OCI-LY3 (cell line): ENCODE data around the gene CACFD1.

ENCODE experiments used
- H2AFZ ChIP-seq: fragments of 200-600, 300-600 bp; shearing (Covaris generic); 2 replicates; pipeline ENCODE4 v1.6.0; 2014; ENCODE audit warnings: antibody characterized with exemption, low read depth, low read length
- H3K27ac ChIP-seq: fragments of 200-600, 300-600 bp; sonication (generic); 2 replicates; pipeline ENCODE4 v1.5.1; 2014; ENCODE audit warnings: mild to moderate bottlenecking, low read length, moderate library complexity, mixed read lengths
- H3K27me3 ChIP-seq: fragments of 200-600, 300-600 bp; sonication (generic); 2 replicates; pipeline ENCODE4 v1.6.1; 2014; ENCODE audit warnings: low read depth, low read length, mixed read lengths
- H3K36me3 ChIP-seq: fragments of 200-600, 300-600 bp; sonication (generic); replicated peaks from 2 replicates; pipeline ENCODE3; 2014; ENCODE audit warnings: low read depth, low read length, mixed read lengths
- H3K4me1 ChIP-seq: fragments of 300-600, 200-600 bp; sonication (generic); 2 replicates; pipeline ENCODE4 v1.6.1; 2014; ENCODE audit warnings: low read length, mixed read lengths
- H3K4me2 ChIP-seq: fragments of 200-600, 300-600 bp; sonication (generic); 2 replicates; pipeline ENCODE4 v1.6.1; 2014; ENCODE audit warnings: low read length, mixed read lengths
- H3K4me3 ChIP-seq: fragments of 300-600, 200-600 bp; sonication (generic); 2 replicates; pipeline ENCODE4 v1.5.1; 2014; ENCODE audit warnings: antibody characterized with exemption, mild to moderate bottlenecking, low read length, moderate library complexity
- H3K79me2 ChIP-seq: fragments of 300-600, 200-600 bp; shearing (Covaris generic); 2 replicates; pipeline ENCODE4 v1.6.1; 2014; ENCODE audit warnings: mild to moderate bottlenecking, low read length, mixed read lengths
- H3K9ac ChIP-seq: fragments of 300-600, 200-600 bp; shearing (Covaris generic); 2 replicates; pipeline ENCODE4 v1.6.0; 2014; ENCODE audit warnings: mild to moderate bottlenecking, low read length, moderate library complexity
- H3K9me3 ChIP-seq: fragments of 200-600, 300-600 bp; shearing (Covaris generic); 2 replicates; pipeline ENCODE4 v1.6.1; 2014; ENCODE audit warnings: low read length, mixed read lengths; ENCODE audit not compliant: insufficient read depth
- H4K20me1 ChIP-seq: fragments of 200-600, 300-600 bp; sonication (generic); 2 replicates; pipeline ENCODE4 v1.6.1; 2016; ENCODE audit warnings: low read length, mixed read lengths; ENCODE audit not compliant: insufficient read depth
- CTCF ChIP-seq: fragments of 200-600, 300-600 bp; sonication (generic); IDR thresholded peaks from 2 replicates; pipeline ENCODE4 v1.5.1; 2014; ENCODE audit warnings: antibody characterized with exemption, low read length, low read depth
- EZH2phosphoT487 ChIP-seq: fragments of 200-600 bp; shearing (Covaris generic); IDR thresholded peaks from 2 replicates; pipeline ENCODE4 v1.6.1; 2018; ENCODE audit warnings: antibody characterized with exemption, mixed run types, low read depth

The CACFD1 gene

GRCh38 chr9:133516961-133517350 lies 57.2 kb downstream of the CACFD1 start:
- H2AFZ ChIP-seq = no peak overlapping the region
- no peak overlapping the region for H3K9ac ChIP-seq
- H3K4me2 ChIP-seq = no peak overlapping the region
- H3K4me1 ChIP-seq = no peaks in the 10 kb centered on the region
- no peaks in the 10 kb centered on the region for H3K36me3 ChIP-seq
- no peak overlapping the region for H3K27ac ChIP-seq
- no peaks in the 10 kb centered on the region for H3K9me3 ChIP-seq
- peaks cover 9% of the 10 kb centered on the region for H3K27me3 ChIP-seq
- H3K4me3 ChIP-seq = no peak overlapping the region
- no peak for TF ChIP-seq EZH2phosphoT487
- no peak for TF ChIP-seq CTCF
- H3K79me2 ChIP-seq = no peaks in the 10 kb centered on the region
- no peaks in the 10 kb centered on the region for H4K20me1 ChIP-seq

GRCh38 chr9:133517711-133518110 lies 57.9 kb downstream of the CACFD1 start:
- no peak overlapping the region for H3K9ac ChIP-seq
- no peak for TF ChIP-seq CTCF
- TF ChIP-seq EZH2phosphoT487 = no peak
- H3K27me3 ChIP-seq = peaks cover 9% of the 10 kb centered on the region

GRCh38 chr9:133518200-133518599 lies 58.4 kb downstream of the CACFD1 start:
- peaks cover 13% of the 10 kb centered on the region for H3K27me3 ChIP-seq
- no peak overlapping the region for H3K4me3 ChIP-seq
- H3K9me3 ChIP-seq = no peaks in the 10 kb centered on the region
- H3K79me2 ChIP-seq = no peaks in the 10 kb centered on the region
- TF ChIP-seq CTCF (no peak), EZH2phosphoT487 (no peak)
- H4K20me1 ChIP-seq = no peaks in the 10 kb centered on the region
- H2AFZ ChIP-seq = no peak overlapping the region
- no peak overlapping the region for H3K4me2 ChIP-seq
- no peak overlapping the region for H3K27ac ChIP-seq
- H3K9ac ChIP-seq = no peak overlapping the region
- H3K36me3 ChIP-seq = no peaks in the 10 kb centered on the region
- no peaks in the 10 kb centered on the region for H3K4me1 ChIP-seq

More at GRCh38 chr9:133517711-133518110, 57.9 kb downstream of the CACFD1 start:
- Histone ChIP-seq H3K9me3 (no peaks in the 10 kb centered on the region), H3K36me3 (no peaks in the 10 kb centered on the region), H3K27ac (no peak overlapping the region), H3K4me2 (no peak overlapping the region), H3K4me3 (no peak overlapping the region), H4K20me1 (no peaks in the 10 kb centered on the region), H2AFZ (no peak overlapping the region), H3K79me2 (no peaks in the 10 kb centered on the region), H3K4me1 (no peaks in the 10 kb centered on the region)

- Histone ChIP-seq H3K79me2 (no peaks in the 10 kb centered on the region), H4K20me1 (no peaks in the 10 kb centered on the region), H2AFZ (no peak overlapping the region), H3K4me1 (no peaks in the 10 kb centered on the region), H3K9ac (no peak overlapping the region), H3K9me3 (no peaks in the 10 kb centered on the region), H3K27ac (no peak overlapping the region), H3K4me2 (no peak overlapping the region), H3K27me3 (peaks cover 14% of the 10 kb centered on the region), H3K4me3 (no peak overlapping the region), H3K36me3 (no peaks in the 10 kb centered on the region)
- no peak for TF ChIP-seq CTCF
- TF ChIP-seq EZH2phosphoT487 = no peak
These were observed 59.1 kb downstream of the CACFD1 start for GRCh38 chr9:133518706-133519449.
